Measurements from ENCODE around the gene TARDBP. TPM values are rescaled to one million over a fixed set of nuclear protein-coding genes. Genes with fewer than 3 reads are reported as not detected.

The TARDBP gene
- polyA plus RNA-seq, 3 donors, result 49.4 to 79.5 (median 61.4) TPM

GRCh38 chr1:10975567-10976326 lies 36.7 kb upstream of the TARDBP start:
- H3K4me1 Mint-ChIP-seq, result peaks cover 15% of the 10 kb centered on the region
- intact Hi-C loops (cut with micrococcal nuclease), result no loop called here
- no peak overlapping the region for H2AFZ ChIP-seq (ENCODE audit: insufficient read depth, low read depth, low read length, poor library complexity, severe bottlenecking)
- H3K4me3 ChIP-seq (replicated peaks in 1 of 3; ENCODE audit: low read depth in 2 of 3, low read length in 3 of 3), result no peak overlapping the region
- TF ChIP-seq, protein P1, sequence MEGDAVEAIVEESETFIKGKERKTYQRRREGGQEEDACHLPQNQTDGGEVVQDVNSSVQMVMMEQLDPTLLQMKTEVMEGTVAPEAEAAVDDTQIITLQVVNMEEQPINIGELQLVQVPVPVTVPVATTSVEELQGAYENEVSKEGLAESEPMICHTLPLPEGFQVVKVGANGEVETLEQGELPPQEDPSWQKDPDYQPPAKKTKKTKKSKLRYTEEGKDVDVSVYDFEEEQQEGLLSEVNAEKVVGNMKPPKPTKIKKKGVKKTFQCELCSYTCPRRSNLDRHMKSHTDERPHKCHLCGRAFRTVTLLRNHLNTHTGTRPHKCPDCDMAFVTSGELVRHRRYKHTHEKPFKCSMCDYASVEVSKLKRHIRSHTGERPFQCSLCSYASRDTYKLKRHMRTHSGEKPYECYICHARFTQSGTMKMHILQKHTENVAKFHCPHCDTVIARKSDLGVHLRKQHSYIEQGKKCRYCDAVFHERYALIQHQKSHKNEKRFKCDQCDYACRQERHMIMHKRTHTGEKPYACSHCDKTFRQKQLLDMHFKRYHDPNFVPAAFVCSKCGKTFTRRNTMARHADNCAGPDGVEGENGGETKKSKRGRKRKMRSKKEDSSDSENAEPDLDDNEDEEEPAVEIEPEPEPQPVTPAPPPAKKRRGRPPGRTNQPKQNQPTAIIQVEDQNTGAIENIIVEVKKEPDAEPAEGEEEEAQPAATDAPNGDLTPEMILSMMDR (IDR thresholded peaks at IDR 0.05), result no peak
- no peaks in the 10 kb centered on the region for H4K20me1 ChIP-seq (ENCODE audit: insufficient read depth, low read length)
- no peaks in the 10 kb centered on the region for H3K79me2 ChIP-seq (ENCODE audit: insufficient read depth, low read length)
- H3K27me3 ChIP-seq (ENCODE audit: control insufficient read depth in 2 of 2, insufficient read depth in 2 of 2, low read length in 2 of 2), result peaks cover 0 to 3% of the 10 kb centered on the region in 2 donors
- H3K4me1 ChIP-seq (ENCODE audit: control insufficient read depth in 1 of 2, insufficient read depth in 2 of 2, low read length in 2 of 2), result peaks cover 0 to 4% of the 10 kb centered on the region in 2 donors
- H3K9me3 ChIP-seq (replicated peaks in 1 of 2; ENCODE audit: control insufficient read depth in 1 of 2, insufficient read depth in 1 of 2, low read length in 2 of 2), result no peaks in the 10 kb centered on the region
- peaks cover 18 to 29% (median 20%) of the 10 kb centered on the region in 3 donors for H3K27me3 Mint-ChIP-seq (ENCODE audit: low read depth in 3 of 3)
- peaks cover 0 to 3% (median 0%) of the 10 kb centered on the region in 7 donors for H3K9me3 Mint-ChIP-seq
- 91% methylated on average over 9 of the region's 19 CpGs for WGBS (ENCODE audit: insufficient coverage)
- DNase-seq, result no peak
- no peaks in the 10 kb centered on the region for H3K36me3 Mint-ChIP-seq
- no peak overlapping the region for H3K4me3 Mint-ChIP-seq
- H3K4me2 ChIP-seq (replicated peaks; ENCODE audit: extremely low read depth, low read length, poor library complexity, severe bottlenecking), result no peak overlapping the region
- H3K27ac Mint-ChIP-seq, result no peak overlapping the region
- no peaks in the 10 kb centered on the region for H3K36me3 ChIP-seq (replicated peaks in 1 of 2; ENCODE audit: control insufficient read depth in 1 of 2, insufficient read depth in 2 of 2, low read length in 2 of 2)
- H3K9ac ChIP-seq (ENCODE audit: insufficient read depth, low read length, poor library complexity, severe bottlenecking), result no peak overlapping the region
- no peak overlapping the region for H3K27ac ChIP-seq (ENCODE audit: low read depth in 1 of 2, low read length in 2 of 2)

DNA sequence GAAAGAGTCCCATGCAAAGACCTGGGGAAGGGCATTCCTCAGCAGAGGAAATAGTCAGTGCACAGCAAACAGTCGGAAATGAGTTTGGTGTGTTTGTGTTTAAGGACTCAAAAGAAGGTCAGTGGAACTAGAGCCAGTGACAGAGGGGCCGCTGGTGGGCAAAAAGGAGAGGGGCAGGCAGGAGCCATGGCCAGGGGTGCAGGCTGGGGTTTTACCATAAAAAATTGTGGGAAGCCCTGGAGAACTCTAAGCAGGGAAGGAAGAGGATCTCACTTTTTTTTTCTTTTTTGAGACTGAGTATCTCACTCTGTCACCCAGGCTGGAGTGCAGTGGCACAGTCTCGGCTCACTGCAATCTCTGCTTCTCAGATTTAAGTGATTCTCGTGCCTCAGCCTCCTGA lies 33.7 kb upstream of the TARDBP start:
- Histone ChIP-seq H4K20me1 (ENCODE audit: insufficient read depth, low read length) (no peaks in the 10 kb centered on the region), H3K4me3 (replicated peaks in 1 of 3; ENCODE audit: low read depth in 2 of 3, low read length in 3 of 3) (no peak overlapping the region), H3K9me3 (replicated peaks in 1 of 2; ENCODE audit: control insufficient read depth in 1 of 2, insufficient read depth in 1 of 2, low read length in 2 of 2) (no peaks in the 10 kb centered on the region), H2AFZ (ENCODE audit: insufficient read depth, low read depth, low read length, poor library complexity, severe bottlenecking) (no peak overlapping the region), H3K36me3 (replicated peaks in 1 of 2; ENCODE audit: control insufficient read depth in 1 of 2, insufficient read depth in 2 of 2, low read length in 2 of 2) (no peaks in the 10 kb centered on the region), H3K4me2 (replicated peaks; ENCODE audit: extremely low read depth, low read length, poor library complexity, severe bottlenecking) (no peak overlapping the region), H3K4me1 (ENCODE audit: control insufficient read depth in 1 of 2, insufficient read depth in 2 of 2, low read length in 2 of 2) (peaks cover 0 to 6% of the 10 kb centered on the region in 2 donors), H3K27ac (ENCODE audit: low read depth in 1 of 2, low read length in 2 of 2) (no peak overlapping the region), H3K79me2 (ENCODE audit: insufficient read depth, low read length) (no peaks in the 10 kb centered on the region), H3K27me3 (ENCODE audit: control insufficient read depth in 2 of 2, insufficient read depth in 2 of 2, low read length in 2 of 2) (peaks cover 0 to 3% of the 10 kb centered on the region in 2 donors), H3K9ac (ENCODE audit: insufficient read depth, low read length, poor library complexity, severe bottlenecking) (no peak overlapping the region)
- WGBS (ENCODE audit: insufficient coverage), result 69% methylated on average over 4 of the region's 4 CpGs
- Mint-ChIP-seq H3K4me1 (peaks cover 17% of the 10 kb centered on the region), H3K4me3 (no peak overlapping the region), H3K27me3 (ENCODE audit: low read depth in 3 of 3) (peaks cover 21 to 29% (median 22%) of the 10 kb centered on the region in 3 donors), H3K9me3 (peaks cover 0 to 3% (median 0%) of the 10 kb centered on the region in 7 donors), H3K27ac (no peak overlapping the region), H3K36me3 (no peaks in the 10 kb centered on the region)
- DNase-seq, result no peak
- intact Hi-C loops (cut with micrococcal nuclease), result no loop called here
- TF ChIP-seq, protein P1 (IDR thresholded peaks at IDR 0.05), result no peak

All from CD14-positive monocyte (primary cell).